ENCODE measurements around the gene VPS13A. TPM values are rescaled to one million over a fixed set of nuclear protein-coding genes. Genes with fewer than 3 reads are reported as not detected.

Gene VPS13A
- total RNA-seq, 1 donor, result 59.2 TPM

GRCh38 chr9:77462066-77462465, 284.7 kb downstream of the VPS13A start:
- Histone ChIP-seq H3K4me1 (ENCODE audit: insufficient read depth, low read length) (no peaks in the 10 kb centered on the region), H3K4me3 (ENCODE audit: low read length) (no peak overlapping the region), H3K9me3 (ENCODE audit: low read depth, low read length) (no peaks in the 10 kb centered on the region), H3K27me3 (ENCODE audit: insufficient read depth, low read length) (no peaks in the 10 kb centered on the region)

- Histone ChIP-seq H3K4me1 (ENCODE audit: insufficient read depth, low read length) (no peaks in the 10 kb centered on the region), H3K9me3 (ENCODE audit: low read depth, low read length) (no peaks in the 10 kb centered on the region), H3K27me3 (ENCODE audit: insufficient read depth, low read length) (no peaks in the 10 kb centered on the region), H3K4me3 (ENCODE audit: low read length) (no peak overlapping the region)
Observed at GRCh38 chr9:77463151-77463550, 285.8 kb downstream of the VPS13A start.

GRCh38 chr9:77464661-77465060, 287.3 kb downstream of the VPS13A start:
- H3K4me3 ChIP-seq (ENCODE audit: low read length), result no peak overlapping the region
- H3K9me3 ChIP-seq (ENCODE audit: low read depth, low read length), result no peaks in the 10 kb centered on the region
- H3K27me3 ChIP-seq (ENCODE audit: insufficient read depth, low read length), result no peaks in the 10 kb centered on the region
- no peaks in the 10 kb centered on the region for H3K4me1 ChIP-seq (ENCODE audit: insufficient read depth, low read length)

GRCh38 chr9:77469515-77470231, 292.3 kb downstream of the VPS13A start:
- Histone ChIP-seq H3K9me3 (ENCODE audit: low read depth, low read length) (no peaks in the 10 kb centered on the region), H3K4me3 (ENCODE audit: low read length) (no peak overlapping the region), H3K4me1 (ENCODE audit: insufficient read depth, low read length) (no peaks in the 10 kb centered on the region), H3K27me3 (ENCODE audit: insufficient read depth, low read length) (no peaks in the 10 kb centered on the region)

Other genes starting within 250 kb of the VPS13A start
- gene FOXB2, start 157.9 kb upstream of the VPS13A start, total RNA-seq, result not detected